ENCODE measurements around the gene AREG. TPM values are rescaled to one million over a fixed set of nuclear protein-coding genes. Genes with fewer than 3 reads are reported as not detected.

AREG gene
- total and polyA plus RNA-seq, 2 of the 4 experiments (the other 2 are of a cell fraction), result 0.17 to 0.18 TPM

DNA sequence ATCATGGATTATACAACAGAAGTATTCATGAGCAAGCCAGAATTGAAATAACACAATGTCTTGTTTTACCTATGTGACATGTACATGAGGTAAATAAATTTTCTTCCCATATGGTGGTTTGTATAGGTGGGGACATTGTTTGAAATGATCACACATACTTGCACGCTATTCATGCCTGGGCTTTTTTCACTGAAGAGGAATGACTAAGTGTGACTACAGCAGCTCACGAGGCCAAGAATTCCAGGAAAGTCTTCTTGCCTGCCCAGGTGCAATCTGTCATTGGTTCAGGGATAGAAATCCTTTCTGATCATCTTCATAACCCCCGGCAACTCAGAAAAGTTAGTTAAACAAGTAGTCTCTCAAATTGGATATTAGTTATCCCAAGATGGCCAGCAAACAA lies 36.3 kb upstream of the AREG start:
- peak overlapping the region; percentile 79; the same call in 1 of the 3 replicates for H2BK15ac ChIP-seq (ENCODE audit: low read depth, low read length)
- no TSS peak for BruUV-seq (replicated peaks)
- ATAC-seq (ENCODE audit: low read depth), result no peak
- no peak overlapping the region for H3K4me2 ChIP-seq (ENCODE audit: low read depth, low read length)
- in situ Hi-C loops (cut with MboI; ENCODE audit: low sequenced_read_pairs) (no loop called here), intact Hi-C loops (cut with micrococcal nuclease) (no loop called here), dilution Hi-C loops (cut with HindIII; ENCODE audit: low sequenced_read_pairs, unreplicated experiment) (no loop called here)
- H3K9me3 ChIP-seq (ENCODE audit: control insufficient read depth, insufficient read depth, low read length), result no peaks in the 10 kb centered on the region
- H3K27me3 ChIP-seq (ENCODE audit: control insufficient read depth, insufficient read depth, low read length), result no peaks in the 10 kb centered on the region
- H3K4me1 ChIP-seq (ENCODE audit: control insufficient read depth, insufficient read depth, low read length), result no peaks in the 10 kb centered on the region
- TF ChIP-seq BHLHE40 (IDR thresholded peaks at IDR 0.05; ENCODE audit: low read depth, low read length), result peak; percentile 41; the same call in 1 of the 2 replicates
- no peak for TF ChIP-seq MAZ (IDR thresholded peaks at IDR 0.05; ENCODE audit: borderline replicate concordance, low read depth, low read length)
- no peak overlapping the region for H3K27ac ChIP-seq (ENCODE audit: insufficient read depth, low read length)
- H3K4me3 ChIP-seq (ENCODE audit: insufficient read depth, low read depth, low read length), result no peak overlapping the region
- CTCF ChIA-PET, result no interaction called here
- no peak overlapping the region for H3K9ac ChIP-seq (ENCODE audit: low read depth, low read length)
- H2AK9ac ChIP-seq (replicated peaks; ENCODE audit: low read depth, low read length, poor library complexity), result no peak overlapping the region
- H3K4ac ChIP-seq (ENCODE audit: low read depth, low read length), result no peak overlapping the region
- peak overlapping the region in 1 of 2 experiments; percentile 33; a peak in 2 of 4 replicates for H4K8ac ChIP-seq (ENCODE audit: low read depth in 2 of 2, low read length in 2 of 2)
- peak; percentile 59 for DNase-seq
- H3K56ac ChIP-seq (ENCODE audit: extremely low read depth, insufficient read depth, low read length), result no peak overlapping the region
- H2BK20ac ChIP-seq (ENCODE audit: low read depth, low read length), result 0 out of 2 replicates have a peak overlapping the region, but pooled peaks have one; percentile 28
- H2BK5ac ChIP-seq (ENCODE audit: low read depth, low read length, poor library complexity, severe bottlenecking), result no peak overlapping the region
- H3K9me1 ChIP-seq (ENCODE audit: insufficient read depth, low read length), result no peaks in the 10 kb centered on the region
- no peak overlapping the region for H3K23ac ChIP-seq (ENCODE audit: low read depth, low read length)
- no peak overlapping the region for H4K5ac ChIP-seq (ENCODE audit: low read depth, low read length)
- no peaks in the 10 kb centered on the region for H3K79me1 ChIP-seq (ENCODE audit: low read depth in 1 of 2, low read length in 2 of 2)
- H4K91ac ChIP-seq (ENCODE audit: insufficient read depth, low read depth, low read length), result no peak overlapping the region
- no peak overlapping the region for H2AFZ ChIP-seq (replicated peaks; ENCODE audit: low read length, poor library complexity)
- no peaks in the 10 kb centered on the region for H3K36me3 ChIP-seq (ENCODE audit: control insufficient read depth, insufficient read depth, low read length)
- WGBS, 2 experiments (ENCODE audit: extremely low coverage in 2 of 2, insufficient read length in 1 of 2), result 57% methylated on average over 1 of the region's 3 CpGs; no CpG with 5 or more reads in 1 of the 2 experiments
- POLR2A ChIA-PET (ENCODE audit: unreplicated experiment), result no interaction called here
- H4K20me1 ChIP-seq (ENCODE audit: insufficient read depth, low read length), result no peaks in the 10 kb centered on the region
- H2BK120ac ChIP-seq (ENCODE audit: low read depth, low read length), result no peak overlapping the region
- H3K14ac ChIP-seq (replicated peaks; ENCODE audit: low read depth, low read length), result no peak overlapping the region; the same call in 1 of the 2 replicates
- H3K18ac ChIP-seq (ENCODE audit: low read depth, low read length), result no peak overlapping the region
- H2AK5ac ChIP-seq (ENCODE audit: low read depth, low read length), result no peak overlapping the region

All from IMR-90 (cell line).